Measurements from ENCODE around the gene ANKRD13C.
"Not testable (repeated sequence)": the region's sequence is repeated elsewhere in the genome, so short reads cannot be mapped to it uniquely, and the experiment has no call there.

ANKRD13C gene

DNA sequence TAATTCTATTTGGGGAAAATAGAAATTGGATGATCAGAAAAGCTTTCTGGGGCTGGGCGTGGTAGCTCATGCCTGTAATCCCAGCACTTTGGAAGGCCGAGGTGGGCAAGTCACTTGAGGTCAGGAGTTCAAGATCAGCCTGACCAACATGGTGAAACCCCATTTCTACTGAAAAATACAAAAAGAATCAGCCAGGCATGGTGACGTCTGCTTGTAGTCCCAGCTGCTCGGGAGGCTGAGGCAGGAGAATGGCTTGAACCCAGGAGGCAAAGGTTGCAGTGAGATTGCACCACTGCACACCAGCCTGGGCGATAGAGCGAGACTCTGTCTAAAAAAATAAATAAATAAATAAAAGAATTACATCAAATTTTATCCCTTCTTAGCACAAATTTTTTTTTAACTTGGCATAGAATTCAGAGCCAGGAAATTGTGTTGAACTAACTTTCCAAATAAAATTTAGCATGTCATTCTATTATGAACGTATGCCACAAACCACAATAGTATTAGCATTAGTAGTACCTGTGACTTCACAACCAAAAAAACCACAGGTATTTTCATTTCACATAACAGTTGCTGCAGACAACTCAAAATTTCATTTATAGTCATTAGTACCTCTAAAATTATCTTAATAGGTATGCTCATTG, 4.5 kb upstream of the ANKRD13C start:
- DNase-seq (ENCODE audit: low read depth) = no peak

DNA sequence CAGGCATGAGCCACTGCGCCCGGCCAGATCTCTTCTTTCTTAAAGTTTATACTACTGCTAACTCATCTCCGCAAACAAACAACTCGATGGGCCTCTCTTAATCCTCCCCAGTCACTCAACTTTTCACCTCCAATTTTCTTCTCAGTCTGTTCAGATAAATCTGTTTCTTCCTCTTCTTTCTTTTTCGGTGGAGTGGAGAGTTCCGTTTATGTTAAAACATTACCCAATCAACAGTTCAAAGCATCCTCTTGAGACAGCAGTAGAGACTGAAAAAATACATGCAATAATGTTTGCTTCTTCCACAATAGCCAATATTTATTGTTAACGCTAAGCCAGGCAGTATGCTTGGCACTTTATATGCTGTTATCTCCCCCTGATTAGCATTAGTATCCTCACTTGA, 1.4 kb upstream of the ANKRD13C start:
- no peak for DNase-seq (ENCODE audit: low read depth)

DNA sequence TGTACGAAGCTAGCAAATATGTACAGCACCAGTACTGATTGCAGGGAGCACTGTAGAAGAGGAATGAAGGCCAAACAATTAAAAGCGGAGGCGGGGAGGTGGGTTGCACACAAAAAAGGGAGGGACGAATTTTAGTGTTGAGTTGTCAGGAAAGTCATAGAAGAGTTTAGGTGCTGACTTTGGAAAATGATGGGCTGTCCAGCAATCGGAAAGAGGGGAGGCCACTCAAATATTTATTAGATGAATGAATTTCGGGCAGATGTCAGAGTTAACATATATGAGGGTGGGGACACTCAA, 537 bp upstream of the ANKRD13C start:
- no peak for DNase-seq (ENCODE audit: low read depth)

DNA sequence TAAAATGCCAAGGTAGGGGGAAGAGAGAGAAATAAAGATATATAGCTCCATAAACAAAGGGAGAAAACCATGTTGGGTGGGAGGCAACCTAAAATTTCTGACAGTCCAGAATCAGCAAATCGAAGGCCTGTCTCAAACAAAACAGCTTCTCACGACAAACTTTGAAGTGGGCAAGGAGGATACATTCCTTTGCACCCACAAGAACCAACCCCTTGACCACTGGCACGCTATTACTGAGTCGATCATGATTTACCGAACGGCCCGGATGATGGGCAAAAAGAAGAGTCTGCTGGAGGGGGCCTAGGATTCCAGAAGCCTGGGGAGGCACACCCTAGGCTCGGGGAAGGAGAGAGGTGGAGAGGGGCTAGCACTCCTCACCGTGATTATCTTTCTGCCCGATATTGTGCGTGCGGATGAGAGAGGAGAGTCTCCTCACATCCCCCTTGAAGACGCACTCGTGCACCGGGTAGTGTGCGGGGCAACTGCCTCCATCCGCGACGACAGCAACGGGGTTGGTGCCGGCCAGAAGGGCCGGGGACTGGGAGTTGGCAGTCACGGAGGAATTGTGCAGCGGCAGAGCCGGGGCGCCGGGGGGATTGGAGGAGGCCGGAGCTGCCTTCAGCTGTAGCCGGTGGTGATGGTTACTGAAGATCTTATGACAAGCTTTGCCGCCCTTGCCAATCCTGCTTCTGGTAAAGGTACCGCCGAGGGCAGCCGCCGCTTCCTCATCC, 756 bp downstream of the ANKRD13C start:
- peak; percentile 31 for DNase-seq (ENCODE audit: low read depth)

DNA sequence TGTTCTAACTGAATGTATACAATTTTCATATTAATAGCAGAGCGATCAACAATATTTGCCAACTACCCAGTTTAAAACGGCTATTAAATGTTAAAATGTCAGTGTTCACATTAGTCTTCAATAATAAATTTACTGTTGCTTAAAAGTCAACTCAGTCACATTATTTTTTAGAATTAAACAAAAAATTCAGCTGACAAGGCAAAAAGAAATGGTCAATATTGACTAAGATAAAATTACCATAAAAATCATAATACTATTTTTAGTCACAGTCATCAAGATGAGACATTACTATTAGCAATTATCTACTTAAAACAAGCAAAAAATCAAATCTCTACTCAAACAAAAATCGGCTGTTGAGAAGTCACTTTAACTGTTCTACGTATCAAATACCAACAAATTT, 1.5 kb downstream of the ANKRD13C start:
- DNase-seq (ENCODE audit: low read depth) = no peak

DNA sequence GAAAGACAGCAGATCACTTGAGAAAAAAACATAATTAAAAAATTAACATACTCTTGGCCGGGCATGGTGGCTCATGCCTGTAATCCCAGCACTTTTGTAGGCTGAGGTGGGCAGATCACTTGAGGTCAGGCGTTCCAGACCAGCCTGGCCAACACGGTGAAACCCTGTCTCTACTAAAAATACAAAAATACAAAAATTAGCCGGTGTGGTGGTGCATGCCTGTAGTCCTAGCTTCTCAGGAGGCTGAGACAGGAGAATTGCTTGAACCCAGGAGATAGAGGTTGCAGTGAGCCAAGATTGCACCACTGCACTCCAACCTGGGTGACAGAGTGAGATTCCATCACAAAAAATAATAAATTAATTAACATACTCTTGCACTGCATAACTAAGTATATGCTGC, 4.7 kb downstream of the ANKRD13C start:
- DNase-seq (ENCODE audit: low read depth) = not testable (repeated sequence)

DNA sequence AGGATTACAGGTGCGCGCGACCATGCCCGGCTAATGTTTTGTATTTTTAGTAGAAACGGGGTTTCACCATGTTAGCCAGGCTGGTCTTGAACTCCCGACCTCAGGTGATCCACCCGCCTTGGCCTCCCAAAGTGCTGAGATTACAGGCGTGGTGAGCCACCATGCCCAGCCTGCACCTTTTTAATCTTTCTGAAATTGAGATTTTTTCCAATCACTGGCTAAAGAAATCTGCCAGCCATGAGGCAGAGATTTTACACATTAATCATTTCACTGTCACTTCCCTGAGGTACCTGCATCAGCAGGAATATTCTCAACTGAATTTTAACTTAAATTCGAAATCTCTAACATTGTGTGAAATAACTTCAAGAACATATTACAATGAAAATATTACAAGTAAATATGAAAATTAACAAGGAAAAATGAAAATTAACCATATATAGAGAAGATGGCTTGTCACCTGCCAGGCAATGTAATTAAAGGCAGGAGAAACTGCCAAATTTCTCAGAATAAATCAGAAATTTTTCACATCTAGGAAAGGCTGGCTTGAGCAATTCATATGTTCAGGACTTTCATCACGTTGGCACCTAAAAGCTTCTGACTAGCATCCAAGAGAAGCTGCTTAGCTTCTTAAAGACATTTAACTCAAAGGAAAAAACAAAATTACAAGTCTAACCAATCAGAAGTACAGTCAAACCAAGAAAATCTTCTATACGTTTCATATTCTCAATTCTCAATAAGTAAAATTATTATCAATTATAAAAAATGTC, 5.9 kb downstream of the ANKRD13C start:
- no peak for DNase-seq (ENCODE audit: low read depth)

DNA sequence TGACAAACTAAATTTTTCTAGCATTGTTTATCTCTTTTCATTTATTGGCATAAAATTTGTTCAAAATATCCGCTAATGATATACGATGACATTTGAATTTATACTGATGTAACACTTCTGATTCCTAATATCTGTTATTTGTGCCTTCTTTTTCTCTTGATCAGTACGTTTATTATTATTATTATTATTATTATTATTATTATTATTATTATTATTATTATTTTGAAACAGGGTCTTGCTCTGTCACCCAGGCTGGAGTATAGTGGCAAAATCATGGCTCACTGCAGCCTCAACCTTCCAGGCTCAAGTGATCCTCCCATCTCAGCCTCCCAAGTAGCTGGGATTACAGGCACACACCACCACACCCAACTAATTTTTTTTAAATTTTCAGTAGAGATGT, 14.9 kb downstream of the ANKRD13C start:
- DNase-seq (ENCODE audit: low read depth) = not testable (repeated sequence)

DNA sequence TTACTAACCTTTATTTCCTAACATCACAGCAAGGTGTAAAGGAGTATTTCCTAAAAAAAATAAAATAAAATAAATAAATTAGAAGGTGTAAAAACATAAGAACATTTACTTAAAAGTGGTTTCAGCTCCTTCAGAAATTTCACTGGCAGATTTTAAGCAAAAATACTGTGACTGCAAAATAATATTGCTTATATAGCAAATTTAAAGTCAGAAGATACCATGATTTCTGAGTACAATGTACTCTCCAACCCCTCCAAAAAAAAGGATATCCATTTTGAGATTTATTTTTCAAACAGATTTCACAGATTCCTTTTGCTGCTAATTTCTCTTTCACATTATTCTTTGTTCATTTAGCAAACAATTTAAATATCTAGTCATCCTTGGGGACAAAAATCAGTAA, 18.5 kb downstream of the ANKRD13C start:
- no peak for DNase-seq (ENCODE audit: low read depth)

DNA sequence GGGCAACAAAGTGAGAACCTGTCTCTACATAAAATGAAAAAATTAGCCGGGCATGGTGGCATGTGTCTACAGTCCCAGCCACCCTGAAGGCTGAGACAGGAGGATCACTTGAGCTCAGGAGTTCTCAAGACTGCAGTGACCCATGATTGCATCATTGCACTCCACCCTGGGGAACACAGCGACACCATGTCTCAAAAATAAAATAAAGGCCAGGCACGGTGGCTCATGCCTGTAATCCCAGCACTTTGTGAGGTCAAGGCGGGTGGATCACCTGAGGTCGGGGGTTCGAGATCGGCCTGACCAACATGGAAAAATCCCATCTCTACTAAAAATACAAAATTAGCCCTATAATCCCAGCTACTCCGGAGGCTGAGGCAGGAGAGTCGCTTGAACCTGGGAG, 20.1 kb downstream of the ANKRD13C start:
- no peak for DNase-seq (ENCODE audit: low read depth)

DNA sequence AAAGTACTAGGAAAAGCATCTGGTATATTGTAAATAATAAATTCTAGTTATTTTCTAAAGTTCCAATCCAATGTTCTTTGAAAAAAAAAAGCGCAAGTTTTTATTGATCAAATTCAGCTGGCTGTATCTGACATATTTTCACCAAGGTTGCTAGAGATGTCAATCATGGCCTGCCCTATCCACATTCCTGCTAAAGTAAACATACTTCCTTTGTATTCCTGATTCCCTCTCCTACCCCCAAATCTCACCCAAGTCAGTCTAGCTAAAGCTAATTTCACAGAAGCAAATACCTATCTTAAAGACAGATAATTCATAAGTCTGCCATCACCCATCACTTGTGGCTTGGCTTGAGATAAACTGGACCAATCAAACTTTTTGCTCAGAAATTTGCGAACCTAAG, 21.3 kb downstream of the ANKRD13C start:
- DNase-seq (ENCODE audit: low read depth) = no peak

DNA sequence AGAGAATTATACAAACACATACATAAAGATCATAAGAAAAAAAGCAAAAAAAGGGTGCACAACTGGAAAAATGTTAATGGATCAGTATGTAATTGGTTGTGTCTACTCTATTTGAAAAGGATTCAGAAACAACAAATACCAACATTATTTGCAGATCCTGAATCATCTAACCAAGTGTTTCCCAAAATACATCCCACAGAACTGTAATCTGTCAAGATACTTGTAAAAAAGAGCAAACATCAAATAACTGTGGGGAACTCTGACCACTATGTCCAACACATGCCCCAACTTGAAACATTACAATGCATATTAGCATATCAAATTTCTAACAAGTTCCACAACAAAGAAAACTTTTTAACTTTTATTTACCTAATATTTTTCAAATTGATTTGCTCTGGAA, 22.6 kb downstream of the ANKRD13C start:
- DNase-seq (ENCODE audit: low read depth) = no peak

DNA sequence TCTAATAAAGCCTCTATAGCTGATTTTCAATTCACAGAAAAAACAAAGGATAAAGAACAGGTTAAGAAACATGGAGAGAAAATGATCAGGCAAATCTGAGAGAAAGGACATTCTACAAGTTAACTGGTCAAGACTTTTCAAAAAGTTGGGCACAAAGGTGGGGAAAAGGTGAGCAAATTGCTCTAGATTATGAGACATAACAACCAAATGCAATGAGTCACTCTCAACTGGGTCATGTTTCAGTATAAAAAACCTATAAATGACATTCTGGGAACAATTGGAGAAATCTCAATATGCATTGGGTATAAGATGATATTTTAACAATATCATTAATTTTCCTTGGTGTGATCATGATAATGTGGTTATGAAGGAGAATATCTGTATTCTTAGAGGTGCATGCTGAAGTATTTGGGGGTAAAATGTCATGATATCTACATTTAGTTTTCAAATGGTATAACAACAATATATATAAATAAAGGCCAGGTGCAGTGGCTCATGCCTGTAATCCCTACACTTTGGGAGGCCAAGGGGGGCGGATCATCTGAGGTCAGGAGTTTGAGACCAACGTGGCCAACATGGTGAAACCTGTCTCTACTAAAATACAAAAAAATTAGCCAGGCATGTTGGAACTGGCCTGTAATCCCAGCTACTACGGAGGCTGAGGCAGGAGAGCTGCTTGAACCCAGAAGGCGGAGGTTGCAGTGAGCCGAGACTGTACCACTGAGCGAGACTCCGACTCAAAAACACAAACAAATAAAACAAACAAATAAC, 27.0 kb downstream of the ANKRD13C start:
- DNase-seq (ENCODE audit: low read depth) = no peak

DNA sequence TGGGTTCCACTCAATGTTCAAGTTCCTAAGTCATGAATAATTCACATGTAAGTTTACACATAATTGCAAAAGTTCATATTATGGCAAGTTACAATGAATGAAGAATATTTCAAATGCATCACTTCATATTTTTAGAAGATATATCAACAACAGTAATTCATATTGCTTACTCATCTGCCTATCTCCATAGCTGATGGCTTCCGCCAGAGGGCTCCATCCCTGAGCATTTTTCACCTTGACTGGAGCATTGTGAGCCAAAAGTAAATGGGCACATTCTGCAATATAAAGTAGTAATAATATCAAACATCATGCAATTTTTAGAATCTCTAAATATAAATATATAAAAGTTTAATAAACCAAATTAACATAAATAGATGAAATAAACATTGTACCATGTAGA, 29.8 kb downstream of the ANKRD13C start:
- no peak for DNase-seq (ENCODE audit: low read depth)

DNA sequence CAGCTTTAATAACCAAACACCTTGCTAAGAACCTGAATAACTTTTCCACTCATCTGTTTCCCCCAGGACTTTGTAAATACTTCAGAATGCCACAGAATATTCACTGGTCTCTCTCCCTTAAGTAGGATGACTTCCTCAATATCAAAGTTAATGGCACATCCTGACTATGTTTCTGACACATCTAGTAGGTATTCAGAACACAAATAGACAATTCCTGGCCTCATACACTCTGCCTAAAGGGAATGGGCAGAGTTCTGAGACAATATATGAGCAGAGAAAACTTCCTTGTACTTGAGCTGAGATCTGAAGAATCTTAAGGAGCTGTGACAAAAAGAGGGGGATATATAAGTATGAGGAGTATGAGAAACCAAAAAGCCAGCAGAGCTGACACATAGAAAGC, 34.8 kb downstream of the ANKRD13C start:
- no peak for DNase-seq (ENCODE audit: low read depth)

DNA sequence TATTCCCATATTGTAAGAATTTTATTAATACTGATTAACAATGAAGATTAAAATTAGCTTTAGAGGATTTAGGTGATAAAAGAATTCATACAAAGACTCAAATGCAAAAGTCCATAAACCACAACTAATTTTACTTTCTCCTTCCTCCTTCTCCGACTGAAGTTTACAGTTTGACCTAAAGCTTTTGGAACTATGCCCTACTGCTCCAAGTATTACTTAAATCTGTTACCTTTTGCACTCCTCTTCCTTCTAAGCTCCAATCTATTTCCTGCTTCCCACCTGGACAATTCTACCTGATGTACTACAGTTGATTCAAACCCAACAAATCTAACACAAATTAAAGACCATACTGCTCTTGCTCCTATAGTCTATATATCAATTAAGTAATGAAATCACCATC, 36.3 kb downstream of the ANKRD13C start:
- DNase-seq (ENCODE audit: low read depth) = no peak

DNA sequence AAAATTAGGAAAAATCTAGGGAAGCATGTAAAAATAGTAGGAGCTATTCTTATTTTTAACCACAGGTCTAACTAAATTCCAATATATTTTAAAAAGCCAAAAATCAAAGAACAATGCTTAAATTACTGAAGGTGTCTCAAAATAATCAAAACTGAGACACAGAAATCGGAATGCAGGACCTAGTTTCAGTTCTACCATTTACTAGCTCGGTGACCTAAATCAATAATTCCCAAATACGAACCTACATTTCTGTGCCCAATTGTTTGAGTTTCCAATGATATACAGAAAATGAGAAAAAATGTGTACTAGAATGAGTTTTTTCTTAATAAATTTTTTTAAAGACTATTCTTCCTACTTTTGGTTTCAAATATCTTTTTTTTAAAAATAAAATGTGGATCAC, 37.4 kb downstream of the ANKRD13C start:
- DNase-seq (ENCODE audit: low read depth) = no peak

DNA sequence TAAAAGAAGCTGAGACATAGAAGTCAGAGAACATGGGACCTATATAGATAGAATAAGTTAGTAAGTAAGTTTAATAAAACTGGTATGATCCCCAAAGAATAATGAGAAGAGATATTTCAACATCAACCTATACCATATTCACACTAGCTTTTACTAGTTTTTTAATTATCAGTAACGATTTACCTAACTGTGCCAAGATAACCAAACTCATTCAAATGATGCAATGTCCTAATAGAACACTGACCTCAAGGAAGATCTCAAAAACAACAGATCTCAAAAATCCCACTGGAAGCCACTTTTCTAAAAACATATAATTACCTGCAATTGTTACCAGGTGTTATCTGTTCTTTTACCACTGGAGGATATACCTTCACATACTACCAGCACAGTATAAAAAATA, 38.7 kb downstream of the ANKRD13C start:
- DNase-seq (ENCODE audit: low read depth) = no peak

DNA sequence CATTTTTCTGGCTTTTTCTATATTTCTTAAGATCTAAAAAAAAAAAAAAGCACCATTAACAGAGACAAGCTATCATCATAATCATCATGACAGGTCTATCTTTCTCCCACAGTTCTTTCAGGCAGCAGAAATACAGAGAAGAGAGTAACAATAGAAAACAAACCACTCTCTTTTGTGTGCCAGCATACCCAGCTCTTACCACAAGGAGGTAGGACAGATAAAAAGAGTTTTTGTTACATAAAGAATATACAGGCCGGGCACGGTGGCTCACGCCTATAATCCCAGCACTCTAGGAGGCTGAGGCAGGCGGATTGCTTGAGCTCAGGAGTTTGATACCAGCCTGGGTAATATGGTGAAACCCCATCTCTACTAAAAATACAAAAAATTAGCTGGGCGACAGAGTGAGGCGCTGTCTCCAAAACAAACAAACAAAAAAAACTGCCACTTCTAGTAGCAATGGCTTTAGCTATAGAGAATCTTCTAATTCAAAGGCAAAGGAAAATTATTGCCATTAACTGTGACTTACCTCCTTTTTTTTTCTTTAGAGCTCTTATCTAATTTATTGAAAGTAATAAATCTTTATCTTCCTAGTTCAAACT, 39.7 kb downstream of the ANKRD13C start:
- no peak for DNase-seq (ENCODE audit: low read depth)

DNA sequence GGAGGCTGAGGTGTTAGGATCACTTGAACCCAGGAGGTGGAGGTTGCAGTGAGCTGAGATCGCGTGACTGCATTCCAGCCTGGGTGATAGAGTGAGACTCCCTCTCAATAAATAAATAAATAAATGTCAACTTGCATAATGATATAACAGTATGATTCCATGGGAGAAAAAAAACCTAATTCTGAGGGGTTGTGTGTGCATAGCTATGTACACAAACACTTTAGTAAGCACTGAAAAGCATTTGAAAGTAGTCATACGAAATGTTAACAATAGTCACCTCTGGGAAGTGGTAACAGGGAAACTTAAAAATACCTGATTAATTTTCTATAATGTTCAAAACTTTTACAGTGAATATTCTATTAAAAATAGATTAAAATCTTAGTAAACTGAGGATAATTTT, 43.2 kb downstream of the ANKRD13C start:
- DNase-seq (ENCODE audit: low read depth) = no peak

DNA sequence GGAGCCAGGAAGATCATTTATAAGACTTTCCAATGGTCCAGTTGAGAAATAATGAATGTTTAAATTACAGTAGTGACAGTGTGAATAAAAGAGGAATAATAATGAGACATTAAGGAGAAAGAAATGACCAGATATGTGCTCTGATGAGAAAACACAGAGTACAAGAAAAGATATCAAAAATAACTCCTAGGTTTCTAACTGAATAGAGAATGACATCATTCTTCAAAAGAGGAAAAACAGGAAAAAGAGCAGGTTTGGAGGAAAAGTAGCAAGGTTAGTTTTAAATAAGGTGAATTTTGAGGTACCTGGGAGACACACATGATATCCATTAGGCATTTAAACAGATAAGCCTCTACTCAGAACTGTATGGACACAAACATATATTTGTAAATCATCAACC, 55.0 kb downstream of the ANKRD13C start:
- DNase-seq (ENCODE audit: low read depth) = no peak

DNA sequence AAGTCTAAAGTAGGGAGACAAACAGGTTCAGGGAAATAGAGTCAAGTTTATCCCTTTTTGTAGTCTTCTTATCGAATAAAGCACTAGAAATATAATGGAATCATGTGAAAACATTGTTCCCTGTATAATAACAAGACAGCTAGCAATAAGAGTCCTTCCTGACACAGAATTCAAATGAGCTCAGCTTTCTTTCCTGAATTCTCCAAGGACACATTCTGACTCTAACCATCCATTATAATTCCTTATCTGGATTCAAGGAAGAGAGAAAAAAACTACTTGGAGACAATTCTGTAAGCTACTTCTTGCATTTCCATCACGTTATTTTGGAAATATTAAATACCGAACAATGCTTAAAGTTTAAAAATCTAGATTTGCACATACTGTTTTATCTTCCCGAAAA, 58.8 kb downstream of the ANKRD13C start:
- no peak for DNase-seq (ENCODE audit: low read depth)
